Thoracic aorta (tissue), 2 donors: ENCODE data around the gene SYNM. TPM values are rescaled to one million over a fixed set of nuclear protein-coding genes. Genes with fewer than 3 reads are reported as not detected.

Source experiments
- ATAC-seq: fragments of 150-250 bp; one replicate; pipeline ENCODE4 v1.8.0; 2017; ENCODE audit warnings: low read depth; ENCODE audit not compliant: insufficient number of reproducible peaks, low FRiP score
- DNase-seq: peaks from one replicate; pipeline ENCODE4 v3.0.0-alpha.2; 2020; ENCODE audit warnings: low spot score
- H3K27ac ChIP-seq, 2 donors: fragments of 200-600 bp; sonication (generic); 1 replicate in 1 of 2; 2 replicates in 1 of 2; pipeline ENCODE4 v1.5.1; 2016; ENCODE audit warnings: mild to moderate bottlenecking in 2 of 2, moderate library complexity in 2 of 2
- H3K27me3 ChIP-seq: fragments of 200-600 bp; sonication (generic); replicated peaks from 2 replicates; pipeline ENCODE4 v1.6.0; 2016; ENCODE audit warnings: mild to moderate bottlenecking; ENCODE audit not compliant: insufficient read depth
- H3K36me3 ChIP-seq: fragments of 200-600 bp; sonication (generic); one replicate; pipeline ENCODE4 v1.5.1; 2016
- H3K4me1 ChIP-seq, 2 donors: fragments of 200-600 bp; sonication (generic); 1 replicate in 1 of 2; 2 replicates in 1 of 2; pipeline versions ENCODE4 v1.5.1 to v1.6.0; 2016; ENCODE audit warnings: low read depth in 2 of 2, mild to moderate bottlenecking in 1 of 2; ENCODE audit not compliant: control insufficient read depth in 1 of 2
- H3K4me3 ChIP-seq: fragments of 200-600 bp; sonication (generic); 2 replicates; pipeline ENCODE4 v1.5.1; 2016; ENCODE audit warnings: mild to moderate bottlenecking
- H3K9me3 ChIP-seq: fragments of 200-600 bp; sonication (generic); 2 replicates; pipeline ENCODE4 v1.5.1; 2016
- total RNA-seq, 2 donors: library from RNA; depleted of rRNA; stranded (reverse); fragments of >200 nt; gene quantifications; one replicate each; pipeline versions ENCODE4 v1.1.0 to v1.2.3, GENCODE V29; 2016
- TF ChIP-seq, protein P1 (sequence below): fragments of 200-600 bp; sonication (generic); IDR thresholded peaks from one replicate; pipeline ENCODE4 v1.5.1; 2019; ENCODE audit warnings: antibody characterized with exemption

Gene SYNM
- total RNA-seq, 2 donors from 2014 or later = 60.9 to 102 TPM

DNA sequence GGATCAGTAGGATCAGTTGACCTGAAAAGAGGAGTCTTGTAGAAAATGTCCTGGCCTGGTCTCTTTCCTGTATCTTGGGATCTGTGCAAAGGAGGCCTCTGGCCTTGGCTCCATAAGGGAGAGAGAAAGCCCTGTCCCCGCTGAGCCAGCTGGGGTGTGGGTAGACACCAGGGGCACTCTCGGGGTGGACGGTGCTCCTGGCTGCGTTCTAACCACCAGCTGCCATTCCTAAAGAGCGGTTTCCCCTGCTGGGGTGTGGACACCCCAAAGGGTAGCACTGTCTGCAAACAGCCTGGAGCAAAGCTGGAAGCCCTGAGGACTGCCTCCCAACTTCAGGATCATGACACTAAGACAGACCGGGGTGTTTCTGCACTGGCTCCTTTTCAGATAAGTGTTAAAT lies 23.5 kb downstream of the SYNM start:
- ATAC-seq (no peak), DNase-seq (no peak)
- Histone ChIP-seq H3K9me3 (no peaks in the 10 kb centered on the region), H3K27ac (no peak overlapping the region), H3K4me1 (peaks cover 24 to 41% of the 10 kb centered on the region in 2 donors), H3K36me3 (peaks cover 29% of the 10 kb centered on the region), H3K27me3 (no peaks in the 10 kb centered on the region), H3K4me3 (no peak overlapping the region)
- TF ChIP-seq, protein P1, sequence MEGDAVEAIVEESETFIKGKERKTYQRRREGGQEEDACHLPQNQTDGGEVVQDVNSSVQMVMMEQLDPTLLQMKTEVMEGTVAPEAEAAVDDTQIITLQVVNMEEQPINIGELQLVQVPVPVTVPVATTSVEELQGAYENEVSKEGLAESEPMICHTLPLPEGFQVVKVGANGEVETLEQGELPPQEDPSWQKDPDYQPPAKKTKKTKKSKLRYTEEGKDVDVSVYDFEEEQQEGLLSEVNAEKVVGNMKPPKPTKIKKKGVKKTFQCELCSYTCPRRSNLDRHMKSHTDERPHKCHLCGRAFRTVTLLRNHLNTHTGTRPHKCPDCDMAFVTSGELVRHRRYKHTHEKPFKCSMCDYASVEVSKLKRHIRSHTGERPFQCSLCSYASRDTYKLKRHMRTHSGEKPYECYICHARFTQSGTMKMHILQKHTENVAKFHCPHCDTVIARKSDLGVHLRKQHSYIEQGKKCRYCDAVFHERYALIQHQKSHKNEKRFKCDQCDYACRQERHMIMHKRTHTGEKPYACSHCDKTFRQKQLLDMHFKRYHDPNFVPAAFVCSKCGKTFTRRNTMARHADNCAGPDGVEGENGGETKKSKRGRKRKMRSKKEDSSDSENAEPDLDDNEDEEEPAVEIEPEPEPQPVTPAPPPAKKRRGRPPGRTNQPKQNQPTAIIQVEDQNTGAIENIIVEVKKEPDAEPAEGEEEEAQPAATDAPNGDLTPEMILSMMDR = no peak

DNA sequence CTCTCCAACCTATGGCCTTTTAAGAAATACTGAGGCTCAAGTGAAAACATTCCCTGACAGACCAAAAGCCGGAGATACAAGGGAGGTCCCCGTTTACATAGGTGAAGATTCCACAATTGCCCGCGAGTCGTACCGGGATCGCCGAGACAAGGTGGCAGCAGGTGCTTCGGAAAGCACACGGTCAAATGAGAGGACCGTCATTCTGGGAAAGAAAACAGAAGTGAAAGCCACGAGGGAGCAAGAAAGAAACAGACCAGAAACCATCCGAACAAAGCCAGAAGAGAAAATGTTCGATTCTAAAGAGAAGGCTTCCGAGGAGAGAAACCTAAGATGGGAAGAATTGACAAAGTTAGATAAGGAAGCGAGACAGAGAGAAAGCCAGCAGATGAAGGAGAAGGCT lies 24.8 kb downstream of the SYNM start:
- TF ChIP-seq, protein P1 = no peak
- Histone ChIP-seq H3K36me3 (peaks cover 29% of the 10 kb centered on the region), H3K4me1 (peaks cover 16 to 39% of the 10 kb centered on the region in 2 donors)

DNA sequence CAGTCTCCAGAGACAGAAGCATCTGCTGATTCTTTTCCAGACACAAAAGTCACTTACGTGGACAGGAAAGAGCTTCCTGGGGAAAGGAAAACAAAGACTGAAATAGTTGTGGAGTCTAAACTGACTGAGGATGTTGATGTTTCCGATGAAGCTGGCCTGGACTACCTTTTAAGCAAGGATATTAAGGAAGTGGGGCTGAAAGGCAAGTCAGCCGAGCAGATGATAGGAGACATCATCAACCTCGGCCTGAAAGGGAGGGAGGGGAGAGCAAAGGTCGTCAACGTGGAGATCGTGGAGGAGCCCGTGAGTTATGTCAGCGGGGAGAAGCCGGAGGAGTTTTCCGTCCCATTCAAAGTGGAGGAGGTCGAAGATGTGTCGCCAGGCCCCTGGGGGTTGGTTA lies 25.4 kb downstream of the SYNM start:
- no peak for ATAC-seq
- no peaks in the 10 kb centered on the region for H3K9me3 ChIP-seq
- H3K36me3 ChIP-seq = peaks cover 29% of the 10 kb centered on the region
- H3K27ac ChIP-seq = no peak overlapping the region
- H3K4me3 ChIP-seq = no peak overlapping the region
- TF ChIP-seq, protein P1 = no peak
- no peak for DNase-seq
- H3K4me1 ChIP-seq = peaks cover 10 to 39% of the 10 kb centered on the region in 2 donors
- H3K27me3 ChIP-seq = no peaks in the 10 kb centered on the region

More for the DNA sequence above, 24.8 kb downstream of the SYNM start:
- Histone ChIP-seq H3K4me3 (no peak overlapping the region), H3K27ac (no peak overlapping the region), H3K9me3 (no peaks in the 10 kb centered on the region), H3K27me3 (no peaks in the 10 kb centered on the region)
- no peak for DNase-seq
- ATAC-seq = no peak

DNA sequence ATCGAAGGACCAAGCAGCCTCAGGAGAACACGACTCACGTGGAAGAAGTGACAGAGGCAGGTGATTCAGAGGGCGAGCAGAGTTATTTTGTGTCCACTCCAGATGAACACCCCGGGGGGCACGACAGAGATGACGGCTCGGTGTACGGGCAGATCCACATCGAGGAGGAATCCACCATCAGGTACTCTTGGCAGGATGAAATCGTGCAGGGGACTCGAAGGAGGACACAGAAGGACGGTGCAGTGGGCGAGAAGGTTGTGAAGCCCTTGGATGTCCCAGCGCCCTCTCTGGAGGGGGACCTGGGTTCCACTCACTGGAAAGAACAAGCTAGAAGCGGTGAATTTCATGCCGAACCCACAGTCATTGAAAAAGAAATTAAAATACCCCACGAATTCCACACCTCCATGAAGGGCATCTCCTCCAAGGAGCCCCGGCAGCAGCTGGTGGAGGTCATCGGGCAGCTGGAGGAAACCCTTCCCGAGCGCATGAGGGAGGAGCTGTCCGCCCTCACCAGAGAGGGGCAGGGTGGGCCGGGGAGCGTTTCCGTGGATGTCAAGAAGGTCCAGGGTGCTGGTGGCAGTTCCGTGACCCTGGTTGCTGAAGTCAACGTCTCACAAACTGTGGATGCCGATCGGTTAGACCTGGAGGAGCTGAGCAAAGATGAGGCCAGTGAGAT lies 26.0 kb downstream of the SYNM start:
- peaks cover 7 to 39% of the 10 kb centered on the region in 2 donors for H3K4me1 ChIP-seq

DNA sequence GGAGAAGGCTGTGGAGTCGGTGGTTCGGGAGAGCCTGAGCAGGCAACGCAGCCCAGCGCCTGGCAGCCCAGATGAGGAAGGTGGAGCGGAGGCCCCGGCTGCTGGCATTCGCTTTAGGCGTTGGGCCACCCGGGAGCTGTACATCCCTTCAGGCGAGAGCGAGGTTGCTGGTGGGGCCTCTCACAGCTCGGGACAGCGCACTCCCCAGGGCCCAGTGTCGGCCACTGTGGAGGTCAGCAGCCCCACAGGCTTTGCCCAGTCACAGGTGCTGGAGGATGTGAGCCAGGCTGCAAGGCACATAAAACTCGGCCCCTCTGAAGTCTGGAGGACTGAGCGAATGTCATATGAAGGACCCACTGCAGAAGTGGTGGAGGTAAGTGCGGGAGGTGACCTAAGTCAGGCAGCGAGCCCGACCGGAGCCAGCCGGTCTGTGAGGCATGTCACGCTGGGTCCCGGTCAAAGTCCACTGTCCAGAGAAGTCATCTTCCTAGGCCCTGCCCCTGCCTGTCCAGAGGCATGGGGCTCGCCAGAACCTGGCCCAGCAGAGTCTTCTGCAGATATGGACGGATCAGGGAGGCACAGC lies 26.7 kb downstream of the SYNM start:
- Histone ChIP-seq H3K36me3 (peaks cover 29% of the 10 kb centered on the region), H3K9me3 (no peaks in the 10 kb centered on the region), H3K4me1 (peaks cover under 1 to 33% of the 10 kb centered on the region in 2 donors), H3K27ac (no peak overlapping the region), H3K4me3 (no peak overlapping the region), H3K27me3 (no peaks in the 10 kb centered on the region)
- DNase-seq = no peak
- ATAC-seq = no peak
- TF ChIP-seq, protein P1 = no peak

More for the DNA sequence above, 26.0 kb downstream of the SYNM start:
- Histone ChIP-seq H3K4me3 (no peak overlapping the region), H3K36me3 (peaks cover 29% of the 10 kb centered on the region), H3K27ac (no peak overlapping the region), H3K9me3 (no peaks in the 10 kb centered on the region), H3K27me3 (no peaks in the 10 kb centered on the region)
- TF ChIP-seq, protein P1 = no peak
- ATAC-seq (no peak), DNase-seq (no peak)
